HepG2 (cell line): ENCODE results near the gene HECTD1. TPM values are rescaled to one million over a fixed set of nuclear protein-coding genes. Genes with fewer than 3 reads are reported as not detected.

ENCODE experiments used
- CENPX ChIP-seq: sonication (generic); formaldehyde crosslinking; IDR thresholded peaks from 2 replicates; pipeline ENCODE4 v1.9.0; 2021; ENCODE audit warnings: mild to moderate bottlenecking, missing genetic modification reagents, moderate library complexity
- DNMT3B ChIP-seq: conservative IDR thresholded peaks from 2 replicates; pipeline ENCODE4 v1.6.1; 2016; ENCODE audit warnings: missing biosample characterization, control low read depth
- GTF2F1 ChIP-seq: fragments of 150-350 bp; IDR thresholded peaks from 2 replicates; pipeline ENCODE4 v1.6.1; 2014; ENCODE audit warnings: low read length
- GTF3A ChIP-seq: sonication (generic); formaldehyde crosslinking; conservative IDR thresholded peaks from 2 replicates; pipeline ENCODE4 v1.4.0; 2020; ENCODE audit warnings: mild to moderate bottlenecking, missing genetic modification reagents
- KDM5B ChIP-seq: sonication (generic); formaldehyde crosslinking; IDR thresholded peaks from 2 replicates; pipeline ENCODE4 v1.4.0; 2020; ENCODE audit warnings: missing genetic modification reagents, mild to moderate bottlenecking, borderline replicate concordance
- POLR2AphosphoS2 ChIP-seq: IDR thresholded peaks from 2 replicates; pipeline ENCODE4 v1.6.1; 2011; ENCODE audit warnings: low read depth, low read length, improper control_type of control experiment
- SPEN ChIP-seq: sonication (generic); formaldehyde crosslinking; IDR thresholded peaks from 2 replicates; pipeline ENCODE4 v1.5.1; 2020; ENCODE audit warnings: low read depth, mild to moderate bottlenecking, missing genetic modification reagents
- STAT5B ChIP-seq: sonication (generic); formaldehyde crosslinking; IDR thresholded peaks from 2 replicates; pipeline ENCODE4 v1.4.0; 2020; ENCODE audit warnings: missing genetic modification reagents
- TBP ChIP-seq: sonication (generic); formaldehyde crosslinking; IDR thresholded peaks from 2 replicates; pipeline ENCODE4 v1.5.0; 2020; ENCODE audit warnings: missing genetic modification reagents
- TP53 ChIP-seq: sonication (generic); formaldehyde crosslinking; conservative IDR thresholded peaks from 2 replicates; pipeline ENCODE4 v1.4.0; 2020; ENCODE audit warnings: missing genetic modification reagents
- ZBTB20 ChIP-seq: sonication (generic); formaldehyde crosslinking; IDR thresholded peaks from 2 replicates; pipeline ENCODE4 v1.8.1; 2023; ENCODE audit warnings: missing genetic modification reagents, low read depth, mild to moderate bottlenecking, borderline replicate concordance
- ZBTB21 ChIP-seq: sonication (generic); formaldehyde crosslinking; IDR thresholded peaks from 2 replicates; pipeline ENCODE4 v1.4.0; 2020; ENCODE audit warnings: missing genetic modification reagents
- ZFX ChIP-seq: sonication (generic); formaldehyde crosslinking; IDR thresholded peaks from 2 replicates; pipeline ENCODE4 v1.4.0; 2020; ENCODE audit warnings: mild to moderate bottlenecking, low read depth, missing genetic modification reagents, moderate library complexity
- ZFYVE20 ChIP-seq: sonication (generic); formaldehyde crosslinking; IDR thresholded peaks from 2 replicates; pipeline ENCODE4 v1.8.0; 2023; ENCODE audit warnings: low read depth, mild to moderate bottlenecking, moderate library complexity, missing genetic modification reagents, borderline replicate concordance
- ZNF138 ChIP-seq: sonication (generic); formaldehyde crosslinking; IDR thresholded peaks from 2 replicates; pipeline ENCODE4 v1.5.0; 2020; ENCODE audit warnings: mild to moderate bottlenecking, low read depth, missing genetic modification reagents
- ZNF260 ChIP-seq: sonication (generic); formaldehyde crosslinking; IDR thresholded peaks from 2 replicates; pipeline ENCODE4 v1.4.0; 2020; ENCODE audit warnings: missing genetic modification reagents, low read depth, mild to moderate bottlenecking, borderline replicate concordance
- ZNF263 ChIP-seq: sonication (generic); formaldehyde crosslinking; IDR thresholded peaks from 2 replicates; pipeline ENCODE4 v1.4.0; 2020; ENCODE audit warnings: missing genetic modification reagents
- ZNF354B ChIP-seq: sonication (generic); formaldehyde crosslinking; IDR thresholded peaks from 2 replicates; pipeline ENCODE4 v1.8.0; 2022; ENCODE audit warnings: mild to moderate bottlenecking, missing genetic modification reagents
- ZNF644 ChIP-seq: IDR thresholded peaks from 2 replicates; pipeline ENCODE4 v1.6.1; 2016; ENCODE audit warnings: low read depth
- polyA plus RNA-seq, 8 experiments: library from polyadenylated mRNA; depleted of rRNA in 3 of 8; stranded (reverse) in 7 of 8; unstranded in 1 of 8; fragments of >200 nt; fragmentation: Illumina TruSeq in 4 of 8; extraction: Trizol in 4 of 8; gene quantifications; 2 replicates each; pipeline versions ENCODE4 v1.2.1 to v1.2.3, GENCODE V29; 2011 to 2016; ENCODE audit warnings: low read depth in 4 of 8, missing spikeins in 1 of 8, mixed read lengths in 1 of 8; ENCODE audit not compliant: insufficient read depth in 1 of 8
- total RNA-seq, 5 experiments: library from RNA; depleted of rRNA; stranded (reverse); fragments of >200 nt; fragmentation: Illumina TruSeq; extraction: Trizol; gene quantifications; 2 replicates each; pipeline ENCODE4 v1.2.3, GENCODE V29; 2016; ENCODE audit warnings: low read depth in 1 of 5
- TF ChIP-seq, protein P1 (sequence below): sonication (generic); formaldehyde crosslinking; IDR thresholded peaks from 2 replicates; pipeline ENCODE4 v1.8.1; 2023; ENCODE audit warnings: mild to moderate bottlenecking, missing genetic modification reagents, borderline replicate concordance
- TF ChIP-seq, protein P2 (sequence below): sonication (generic); formaldehyde crosslinking; IDR thresholded peaks from 2 replicates; pipeline ENCODE4 v1.8.0; 2022; ENCODE audit warnings: low read depth, missing genetic modification reagents
- TF ChIP-seq, protein P3 (sequence below): sonication (generic); formaldehyde crosslinking; IDR thresholded peaks from 2 replicates; pipeline ENCODE4; 2020; ENCODE audit warnings: missing genetic modification reagents, mild to moderate bottlenecking, borderline replicate concordance
- TF ChIP-seq, protein P4 (sequence below): sonication (generic); formaldehyde crosslinking; IDR thresholded peaks from 2 replicates; pipeline ENCODE4 v1.5.1; 2020; ENCODE audit warnings: missing genetic modification reagents, mild to moderate bottlenecking, borderline replicate concordance

The HECTD1 gene
- total and polyA plus RNA-seq, 2 of the 13 experiments (the other 11 are each of a cell fraction or from before 2014, with no cell fraction given): 312 to 560 TPM

DNA sequence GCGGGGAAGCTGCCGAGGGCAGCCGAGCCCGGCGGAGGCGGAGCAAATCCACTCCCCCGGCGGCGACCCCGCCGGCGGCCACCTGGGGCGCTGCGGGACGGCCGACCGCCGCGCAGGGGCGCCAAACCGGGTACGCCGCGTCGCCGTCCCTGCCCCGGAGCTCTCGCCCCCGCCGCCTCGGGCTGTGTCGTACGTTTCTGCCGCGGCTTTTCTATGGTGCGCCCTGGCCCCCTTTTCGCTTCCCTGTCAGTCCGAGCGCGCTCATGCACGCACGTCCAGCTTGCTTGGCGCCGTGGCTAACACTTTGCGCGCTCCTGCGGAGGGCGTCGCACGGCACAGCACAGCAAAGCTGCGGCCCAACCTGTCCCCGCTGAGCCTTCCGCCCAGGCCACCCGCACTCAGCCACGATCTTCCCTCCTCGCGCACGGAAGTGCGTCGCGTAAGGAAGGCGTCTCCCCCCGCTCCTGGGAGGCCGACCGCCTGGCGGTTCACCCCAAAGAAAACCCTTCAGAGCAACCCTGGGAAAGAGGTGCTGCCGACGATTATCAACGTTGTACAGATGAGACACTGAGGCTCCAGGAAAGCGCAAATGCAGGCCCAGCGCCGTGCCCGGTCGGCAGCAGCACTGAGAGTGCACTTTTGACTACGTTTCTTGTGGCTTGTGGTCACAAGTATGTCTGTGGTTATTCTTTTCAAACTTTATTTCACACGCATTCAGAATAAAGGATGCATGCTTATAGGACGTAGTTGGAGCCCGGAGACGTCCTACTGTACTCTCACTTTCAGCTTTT is at the start of gene HECTD1 (continued):
- TF ChIP-seq ZNF354B (CRISPR knock-in tag) (peak; percentile 97), TBP (CRISPR knock-in tag) (0 out of 2 replicates have a peak, but pooled peaks have one; percentile 56), ZBTB20 (CRISPR knock-in tag) (peak; percentile 97), TP53 (CRISPR knock-in tag) (peak; percentile 89; the same call in 1 of the 2 replicates), ZFX (peak; percentile 100), ZFYVE20 (peak; percentile 99), SPEN (peak; percentile 91), GTF3A (peak; percentile 96; the same call in 1 of the 2 replicates), ZNF138 (peak; percentile 99), ZNF644 (CRISPR knock-in tag) (peak; percentile 46; the same call in 1 of the 2 replicates), POLR2AphosphoS2 (0 out of 2 replicates have a peak, but pooled peaks have one; percentile 28), ZBTB21 (CRISPR knock-in tag) (peak; percentile 82; the same call in 1 of the 2 replicates), ZNF260 (CRISPR knock-in tag) (no peak; the same call in 1 of the 2 replicates), STAT5B (CRISPR knock-in tag) (0 out of 2 replicates have a peak, but pooled peaks have one; percentile 77), CENPX (CRISPR knock-in tag) (no peak), KDM5B (CRISPR knock-in tag) (peak; percentile 99), ZNF263 (peak; percentile 87), GTF2F1 (no peak; the same call in 1 of the 2 replicates), DNMT3B (peak; percentile 98; the same call in 1 of the 2 replicates)
- TF ChIP-seq, protein P1, sequence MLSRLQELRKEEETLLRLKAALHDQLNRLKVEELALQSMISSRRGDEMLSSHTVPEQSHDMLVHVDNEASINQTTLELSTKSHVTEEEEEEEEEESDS (CRISPR knock-in tag): peak; percentile 54; the same call in 1 of the 2 replicates
- TF ChIP-seq, protein P2, sequence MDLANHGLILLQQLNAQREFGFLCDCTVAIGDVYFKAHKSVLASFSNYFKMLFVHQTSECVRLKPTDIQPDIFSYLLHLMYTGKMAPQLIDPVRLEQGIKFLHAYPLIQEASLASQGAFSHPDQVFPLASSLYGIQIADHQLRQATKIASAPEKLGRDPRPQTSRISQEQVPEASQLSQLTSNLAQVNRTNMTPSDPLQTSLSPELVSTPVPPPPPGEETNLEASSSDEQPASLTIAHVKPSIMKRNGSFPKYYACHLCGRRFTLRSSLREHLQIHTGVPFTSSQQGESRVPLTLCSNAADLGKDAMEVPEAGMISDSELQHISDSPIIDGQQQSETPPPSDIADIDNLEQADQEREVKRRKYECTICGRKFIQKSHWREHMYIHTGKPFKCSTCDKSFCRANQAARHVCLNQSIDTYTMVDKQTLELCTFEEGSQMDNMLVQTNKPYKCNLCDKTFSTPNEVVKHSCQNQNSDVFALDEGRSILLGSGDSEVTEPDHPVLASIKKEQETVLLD (CRISPR knock-in tag): peak; percentile 99
- TF ChIP-seq, protein P3, sequence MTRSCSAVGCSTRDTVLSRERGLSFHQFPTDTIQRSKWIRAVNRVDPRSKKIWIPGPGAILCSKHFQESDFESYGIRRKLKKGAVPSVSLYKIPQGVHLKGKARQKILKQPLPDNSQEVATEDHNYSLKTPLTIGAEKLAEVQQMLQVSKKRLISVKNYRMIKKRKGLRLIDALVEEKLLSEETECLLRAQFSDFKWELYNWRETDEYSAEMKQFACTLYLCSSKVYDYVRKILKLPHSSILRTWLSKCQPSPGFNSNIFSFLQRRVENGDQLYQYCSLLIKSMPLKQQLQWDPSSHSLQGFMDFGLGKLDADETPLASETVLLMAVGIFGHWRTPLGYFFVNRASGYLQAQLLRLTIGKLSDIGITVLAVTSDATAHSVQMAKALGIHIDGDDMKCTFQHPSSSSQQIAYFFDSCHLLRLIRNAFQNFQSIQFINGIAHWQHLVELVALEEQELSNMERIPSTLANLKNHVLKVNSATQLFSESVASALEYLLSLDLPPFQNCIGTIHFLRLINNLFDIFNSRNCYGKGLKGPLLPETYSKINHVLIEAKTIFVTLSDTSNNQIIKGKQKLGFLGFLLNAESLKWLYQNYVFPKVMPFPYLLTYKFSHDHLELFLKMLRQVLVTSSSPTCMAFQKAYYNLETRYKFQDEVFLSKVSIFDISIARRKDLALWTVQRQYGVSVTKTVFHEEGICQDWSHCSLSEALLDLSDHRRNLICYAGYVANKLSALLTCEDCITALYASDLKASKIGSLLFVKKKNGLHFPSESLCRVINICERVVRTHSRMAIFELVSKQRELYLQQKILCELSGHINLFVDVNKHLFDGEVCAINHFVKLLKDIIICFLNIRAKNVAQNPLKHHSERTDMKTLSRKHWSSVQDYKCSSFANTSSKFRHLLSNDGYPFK (CRISPR knock-in tag): peak; percentile 98
- TF ChIP-seq, protein P4, sequence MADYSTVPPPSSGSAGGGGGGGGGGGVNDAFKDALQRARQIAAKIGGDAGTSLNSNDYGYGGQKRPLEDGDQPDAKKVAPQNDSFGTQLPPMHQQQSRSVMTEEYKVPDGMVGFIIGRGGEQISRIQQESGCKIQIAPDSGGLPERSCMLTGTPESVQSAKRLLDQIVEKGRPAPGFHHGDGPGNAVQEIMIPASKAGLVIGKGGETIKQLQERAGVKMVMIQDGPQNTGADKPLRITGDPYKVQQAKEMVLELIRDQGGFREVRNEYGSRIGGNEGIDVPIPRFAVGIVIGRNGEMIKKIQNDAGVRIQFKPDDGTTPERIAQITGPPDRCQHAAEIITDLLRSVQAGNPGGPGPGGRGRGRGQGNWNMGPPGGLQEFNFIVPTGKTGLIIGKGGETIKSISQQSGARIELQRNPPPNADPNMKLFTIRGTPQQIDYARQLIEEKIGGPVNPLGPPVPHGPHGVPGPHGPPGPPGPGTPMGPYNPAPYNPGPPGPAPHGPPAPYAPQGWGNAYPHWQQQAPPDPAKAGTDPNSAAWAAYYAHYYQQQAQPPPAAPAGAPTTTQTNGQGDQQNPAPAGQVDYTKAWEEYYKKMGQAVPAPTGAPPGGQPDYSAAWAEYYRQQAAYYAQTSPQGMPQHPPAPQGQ (CRISPR knock-in tag): peak; percentile 98
